Astrocyte of the spinal cord (primary cell): Measurements from ENCODE around the gene RND2.
"Not testable (repeated sequence)": the region's sequence is repeated elsewhere in the genome, so short reads cannot be mapped to it uniquely, and the experiment has no call there.

ENCODE experiments used
- DNase-seq: peaks from one replicate; pipeline ENCODE4 v3.0.0; 2011; ENCODE audit warnings: low read depth, low spot score
- H3K4me3 ChIP-seq: 2 replicates; pipeline ENCODE4 v1.5.1; 2011; ENCODE audit warnings: low read depth, mild to moderate bottlenecking, low read length, moderate library complexity
- in situ Hi-C: cut with HindIII; loops from 2 replicates; pipeline ENCODE4 v1.10.0; 2017; ENCODE audit warnings: low sequenced_read_pairs
- TF ChIP-seq, protein P1 (sequence below): IDR thresholded peaks from 2 replicates; pipeline ENCODE4 v1.5.1; 2012; ENCODE audit warnings: low read depth, mild to moderate bottlenecking, low read length, inconsistent platforms

The RND2 gene

DNA sequence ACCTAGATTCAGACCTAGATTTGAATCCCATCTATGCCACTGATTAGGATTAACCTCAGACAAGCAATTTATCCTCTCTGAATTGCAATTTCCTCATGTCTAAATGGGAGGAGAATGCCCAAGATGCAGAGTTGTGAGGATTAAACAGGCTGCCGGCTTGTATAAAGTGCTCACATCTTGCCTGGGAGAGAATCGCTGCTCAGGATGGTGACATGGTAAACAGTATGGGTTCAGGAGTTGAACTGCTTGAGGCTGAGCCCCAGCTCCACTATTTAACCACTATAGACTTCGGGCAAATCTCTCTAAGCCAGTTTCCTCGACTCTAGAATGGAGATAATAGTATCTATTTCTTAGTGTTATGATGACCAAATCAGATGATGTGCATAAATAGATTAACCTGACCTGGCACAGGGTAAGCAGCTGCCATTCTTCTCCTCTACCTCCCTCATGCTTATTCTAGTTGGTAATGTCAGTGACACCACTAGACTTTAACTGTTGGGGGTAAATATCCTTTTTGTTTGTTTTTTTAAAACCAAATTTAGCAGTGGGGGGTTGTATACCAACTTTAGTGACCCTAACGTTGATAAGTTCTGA, 27.5 kb upstream of the RND2 start:
- TF ChIP-seq, protein P1, sequence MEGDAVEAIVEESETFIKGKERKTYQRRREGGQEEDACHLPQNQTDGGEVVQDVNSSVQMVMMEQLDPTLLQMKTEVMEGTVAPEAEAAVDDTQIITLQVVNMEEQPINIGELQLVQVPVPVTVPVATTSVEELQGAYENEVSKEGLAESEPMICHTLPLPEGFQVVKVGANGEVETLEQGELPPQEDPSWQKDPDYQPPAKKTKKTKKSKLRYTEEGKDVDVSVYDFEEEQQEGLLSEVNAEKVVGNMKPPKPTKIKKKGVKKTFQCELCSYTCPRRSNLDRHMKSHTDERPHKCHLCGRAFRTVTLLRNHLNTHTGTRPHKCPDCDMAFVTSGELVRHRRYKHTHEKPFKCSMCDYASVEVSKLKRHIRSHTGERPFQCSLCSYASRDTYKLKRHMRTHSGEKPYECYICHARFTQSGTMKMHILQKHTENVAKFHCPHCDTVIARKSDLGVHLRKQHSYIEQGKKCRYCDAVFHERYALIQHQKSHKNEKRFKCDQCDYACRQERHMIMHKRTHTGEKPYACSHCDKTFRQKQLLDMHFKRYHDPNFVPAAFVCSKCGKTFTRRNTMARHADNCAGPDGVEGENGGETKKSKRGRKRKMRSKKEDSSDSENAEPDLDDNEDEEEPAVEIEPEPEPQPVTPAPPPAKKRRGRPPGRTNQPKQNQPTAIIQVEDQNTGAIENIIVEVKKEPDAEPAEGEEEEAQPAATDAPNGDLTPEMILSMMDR = no peak
- in situ Hi-C loops = no loop called here
- no peak for DNase-seq
- H3K4me3 ChIP-seq = peak overlapping the region; percentile 10

- H3K4me3 ChIP-seq = peak within 1 kb of the TSS; percentile 92
- in situ Hi-C loops = no loop called here
- TF ChIP-seq, protein P1 = peak; percentile 85
- peak; percentile 100 for DNase-seq
Observed at GRCh38 chr17:42997984-42998938, 26.8 kb upstream of the RND2 start, which contains the start of gene RPL27. RPL27 (plus strand) TSS chr17:42998419; CDS start chr17:42998751, 332 bp downstream.

DNA sequence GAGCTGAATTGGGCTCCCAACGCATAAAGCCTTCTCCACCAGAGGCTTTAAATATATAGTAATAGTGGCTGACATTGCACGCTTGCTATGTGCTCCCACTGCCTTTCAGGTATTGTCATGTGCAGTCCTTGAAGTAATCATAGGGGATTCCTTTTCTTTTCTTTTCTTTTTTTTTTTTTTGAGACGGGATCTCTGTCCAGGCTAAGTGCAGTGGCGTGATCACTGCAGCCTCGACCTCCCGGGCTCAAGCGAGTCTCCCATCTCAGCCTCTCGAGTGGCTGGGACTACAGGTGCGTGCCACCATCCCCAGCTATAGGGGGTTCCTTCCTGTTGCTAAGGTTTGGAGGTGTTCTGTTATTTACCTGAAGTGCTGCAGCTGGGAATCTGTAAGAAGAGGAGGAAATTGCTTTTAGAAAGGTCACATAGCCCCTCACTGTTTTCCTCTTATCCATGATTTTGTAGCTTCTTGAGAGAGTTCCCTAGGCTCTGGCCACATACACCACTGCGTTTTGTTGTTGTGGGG, 26.0 kb upstream of the RND2 start:
- TF ChIP-seq, protein P1 = no peak
- in situ Hi-C loops = no loop called here
- peak overlapping the region; percentile 92 for H3K4me3 ChIP-seq
- no peak for DNase-seq

GRCh38 chr17:43000894-43001293, 24.1 kb upstream of the RND2 start:
- in situ Hi-C loops, H3K4me3 ChIP-seq, DNase-seq: not testable (repeated sequence)

GRCh38 chr17:43003542-43004172, 21.4 kb upstream of the RND2 start:
- peak; percentile 30 for DNase-seq
- in situ Hi-C loops = no loop called here
- TF ChIP-seq, protein P1 = no peak
- no peak overlapping the region for H3K4me3 ChIP-seq

- TF ChIP-seq, protein P1 = peak; percentile 21
- DNase-seq = peak; percentile 90
- in situ Hi-C loops = no loop called here
- peak within 1 kb of the TSS; percentile 69 for H3K4me3 ChIP-seq
Observed at GRCh38 chr17:43006639-43007551, 18.1 kb upstream of the RND2 start, which contains the start of gene IFI35. IFI35 (plus strand) TSS chr17:43006784; CDS start chr17:43006948, 164 bp downstream.
